Pancreas (tissue), 10 donors: ENCODE data around the gene CCDC187. TPM values are rescaled to one million over a fixed set of nuclear protein-coding genes. Genes with fewer than 3 reads are reported as not detected.

Experiments used
- ATAC-seq, 4 donors: fragments of 200-7000 bp; cut with Tn5 transposase; one replicate each; pipeline versions ENCODE4 v1.8.0 to v1.9.1; 2020; ENCODE audit warnings: mild to moderate bottlenecking in 4 of 4, moderate library complexity in 4 of 4
- DNase-seq, 6 donors: peaks; one replicate each; pipeline ENCODE4 v3.0.0-alpha.2; 2020
- FAIRE-seq: peaks from 2 replicates; lab custom pipeline; 2012; peaks lifted over from hg19 to GRCh38; lab: Jason Lieb, UNC
- H3K27ac ChIP-seq, 4 donors: fragments of 200-600 bp; sonication (generic); 1 replicate in 3 of 4; 2 replicates in 1 of 4; pipeline versions ENCODE4 v1.5.0 to v1.8.0; 2020
- H3K27me3 ChIP-seq, 4 donors: fragments of 200-600 bp; one replicate each; pipeline ENCODE4 v1.8.0; 2021
- H3K36me3 ChIP-seq, 3 donors: fragments of 200-600 bp; sonication (generic) in 1 of 3; one replicate each; pipeline versions ENCODE4 v1.5.0 to v1.8.0; 2020 to 2021
- H3K4me1 ChIP-seq, 3 donors: fragments of 200-600 bp; one replicate each; pipeline ENCODE4 v1.8.0; 2021
- H3K4me3 ChIP-seq, 4 donors: fragments of 200-600 bp; sonication (generic) in 2 of 4; one replicate each; pipeline versions ENCODE4 v1.5.0 to v1.8.0; 2020 to 2021
- H3K9me3 ChIP-seq, 4 donors: fragments of 200-600 bp; one replicate each; pipeline ENCODE4 v1.8.0; 2021
- WGBS, 2 donors: extraction: QIAGEN DNeasy Blood & Tissue Kit; methylation state at CpG; one replicate each; pipeline ENCODE4 v1.1.7; 2013; 5-methylcytosine and 5-hydroxymethylcytosine counted together
- intact Hi-C, 3 donors: fragments of 100-400 bp; cut with DNase I; formaldehyde crosslinking; loops; one replicate each; pipeline versions ENCODE4 v1.11.1 to v1.14.2; 2022
- polyA plus RNA-seq, 2 donors: library from polyadenylated mRNA; stranded (reverse); fragments of 200-250 nt; gene quantifications; one replicate each; pipeline ENCODE4 v1.2.3, GENCODE V29; 2013
- total RNA-seq, 6 donors: library from RNA; stranded (reverse); fragmentation: NEBNext Ultra II Directional in 4 of 6; extraction: Animal tissue kit (Norgen Biotek cat#: 25700) in 4 of 6; gene quantifications; one replicate each; pipeline versions ENCODE4 v1.2.1 to v1.2.4, GENCODE V29; 2021 to 2023
- TF ChIP-seq, protein P1 (sequence below), 4 donors: fragments of 200-600 bp; sonication (generic) in 3 of 4; IDR thresholded peaks; one replicate each; pipeline versions ENCODE4 v1.5.0 to v1.8.0; 2021; ENCODE audit warnings: antibody characterized with exemption in 4 of 4
- donor health status: healthy with polysubstance abuse.
- donor health status: DM: no; HTN: no; CAD: no; lungs with moderate emphysema.
- donor health status: DM: no; HTN: no; CAD: no.
- donor health status: control.
- donor health status: control.
- donor health status: Bipolar disorder and iron deficiency.
- donor health status: DM: yes; HTN: yes; CAD: no.
- donor health status: DM: no; HTN: no; CAD: no.
- donor health status: DM: no; HTN: no; CAD: no.
- donor health status: DM: yes; HTN: yes; CAD: no.

CCDC187 gene
- total and polyA plus RNA-seq, 8 donors: 0.14 to 2.6 (median 0.43) TPM

DNA sequence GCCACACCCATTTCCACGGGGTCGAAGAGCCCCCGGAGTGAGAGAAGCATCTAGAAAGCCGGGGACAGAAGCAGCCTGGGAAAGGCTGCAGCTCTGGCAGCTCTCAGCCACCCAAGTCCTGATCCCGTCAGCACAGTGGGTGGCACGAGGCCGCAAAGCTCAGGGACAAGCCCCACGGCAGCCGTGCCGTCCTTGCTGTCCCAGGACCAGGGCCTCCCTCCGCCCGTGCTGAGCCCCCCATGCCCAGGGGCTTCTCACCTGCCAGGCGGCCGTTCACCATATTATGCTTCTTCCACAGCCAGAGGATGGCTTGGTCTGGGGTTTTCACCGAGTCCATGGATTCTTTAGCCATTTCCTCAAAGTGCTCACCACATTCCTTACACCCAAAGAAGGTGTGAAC, 92.9 kb downstream of the CCDC187 start:
- H3K9me3 ChIP-seq: no peaks in the 10 kb centered on the region
- intact Hi-C loops: no loop called here
- 89 to 90% methylated on average over 15 of the region's 15 CpGs for WGBS, 2 donors
- H3K36me3 ChIP-seq: peaks cover 0 to 38% (median 2%) of the 10 kb centered on the region in 3 donors
- no peak overlapping the region for H3K4me3 ChIP-seq
- H3K4me1 ChIP-seq: no peaks in the 10 kb centered on the region
- TF ChIP-seq, protein P1, sequence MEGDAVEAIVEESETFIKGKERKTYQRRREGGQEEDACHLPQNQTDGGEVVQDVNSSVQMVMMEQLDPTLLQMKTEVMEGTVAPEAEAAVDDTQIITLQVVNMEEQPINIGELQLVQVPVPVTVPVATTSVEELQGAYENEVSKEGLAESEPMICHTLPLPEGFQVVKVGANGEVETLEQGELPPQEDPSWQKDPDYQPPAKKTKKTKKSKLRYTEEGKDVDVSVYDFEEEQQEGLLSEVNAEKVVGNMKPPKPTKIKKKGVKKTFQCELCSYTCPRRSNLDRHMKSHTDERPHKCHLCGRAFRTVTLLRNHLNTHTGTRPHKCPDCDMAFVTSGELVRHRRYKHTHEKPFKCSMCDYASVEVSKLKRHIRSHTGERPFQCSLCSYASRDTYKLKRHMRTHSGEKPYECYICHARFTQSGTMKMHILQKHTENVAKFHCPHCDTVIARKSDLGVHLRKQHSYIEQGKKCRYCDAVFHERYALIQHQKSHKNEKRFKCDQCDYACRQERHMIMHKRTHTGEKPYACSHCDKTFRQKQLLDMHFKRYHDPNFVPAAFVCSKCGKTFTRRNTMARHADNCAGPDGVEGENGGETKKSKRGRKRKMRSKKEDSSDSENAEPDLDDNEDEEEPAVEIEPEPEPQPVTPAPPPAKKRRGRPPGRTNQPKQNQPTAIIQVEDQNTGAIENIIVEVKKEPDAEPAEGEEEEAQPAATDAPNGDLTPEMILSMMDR (IDR thresholded peaks at IDR 0.05): no peak
- DNase-seq (no peak), FAIRE-seq (no peak), ATAC-seq (no peak)
- H3K27ac ChIP-seq: no peak overlapping the region
- H3K27me3 ChIP-seq: no peaks in the 10 kb centered on the region

- Histone ChIP-seq H3K36me3 (peaks cover 0 to 31% (median 2%) of the 10 kb centered on the region in 3 donors), H3K4me3 (no peak overlapping the region), H3K27ac (no peak overlapping the region), H3K9me3 (no peaks in the 10 kb centered on the region), H3K27me3 (peaks cover 0 to 2% (median 0%) of the 10 kb centered on the region in 4 donors), H3K4me1 (no peaks in the 10 kb centered on the region)
- no peak for FAIRE-seq
- TF ChIP-seq, protein P1 (IDR thresholded peaks at IDR 0.05): no peak
- no peak for ATAC-seq
- WGBS, 2 donors: 96 to 98% methylated on average over 15 to 16 of the region's 16 CpGs
- DNase-seq: no peak
- intact Hi-C loops: no loop called here
Observed at GRCh38 chr9:136210276-136210675, 93.6 kb downstream of the CCDC187 start.

DNA sequence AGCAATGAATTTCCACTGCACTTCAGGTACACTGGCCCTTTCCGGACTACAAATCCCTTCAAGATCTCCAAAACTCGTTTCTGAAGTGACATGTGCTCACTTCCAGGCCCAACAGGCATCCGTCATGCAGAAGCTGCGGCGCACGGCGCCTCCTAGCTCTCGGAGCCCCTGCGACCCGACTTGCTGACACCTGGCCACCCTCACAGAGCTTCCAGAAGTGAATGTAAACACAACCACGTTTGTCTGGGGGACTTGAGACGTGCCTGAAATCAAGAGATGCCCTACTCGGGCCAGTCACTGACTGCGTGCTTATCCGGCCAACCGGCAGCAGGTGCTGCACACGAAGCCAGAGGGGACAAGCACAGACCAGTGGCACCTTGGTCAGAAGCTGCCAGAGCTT, 94.1 kb downstream of the CCDC187 start:
- no peak for FAIRE-seq
- Histone ChIP-seq H3K27ac (no peak overlapping the region), H3K4me3 (no peak overlapping the region), H3K36me3 (peaks cover 0 to 26% (median 1%) of the 10 kb centered on the region in 3 donors), H3K27me3 (peaks cover 0 to 4% (median under 1%) of the 10 kb centered on the region in 4 donors), H3K4me1 (no peaks in the 10 kb centered on the region), H3K9me3 (no peaks in the 10 kb centered on the region)
- intact Hi-C loops: no loop called here
- DNase-seq: no peak
- ATAC-seq: no peak
- 82 to 83% methylated on average over 17 of the region's 17 CpGs for WGBS, 2 donors
- TF ChIP-seq, protein P1 (IDR thresholded peaks at IDR 0.05): no peak

- peak in 1 of 6 donors; percentile 53 for DNase-seq
- no peaks in the 10 kb centered on the region for H3K9me3 ChIP-seq
- no peak overlapping the region for H3K27ac ChIP-seq
- intact Hi-C loops: no loop called here
- peaks cover 0 to 20% (median 0%) of the 10 kb centered on the region in 3 donors for H3K36me3 ChIP-seq
- 94 to 97% methylated on average over 17 of the region's 17 CpGs for WGBS, 2 donors
- no peak for FAIRE-seq
- H3K4me1 ChIP-seq: no peaks in the 10 kb centered on the region
- no peak overlapping the region for H3K4me3 ChIP-seq
- TF ChIP-seq, protein P1 (IDR thresholded peaks at IDR 0.05): no peak
- H3K27me3 ChIP-seq: peaks cover 0 to 8% (median 2%) of the 10 kb centered on the region in 4 donors
- ATAC-seq: no peak
Observed at GRCh38 chr9:136209232-136209631, 94.7 kb downstream of the CCDC187 start.

GRCh38 chr9:136208675-136209074, 95.2 kb downstream of the CCDC187 start:
- no peak overlapping the region for H3K27ac ChIP-seq
- WGBS, 2 donors: 90 to 94% methylated on average over 17 of the region's 17 CpGs
- no peak overlapping the region for H3K4me3 ChIP-seq
- no peak for FAIRE-seq
- no peak for DNase-seq
- H3K4me1 ChIP-seq: no peaks in the 10 kb centered on the region
- no peaks in the 10 kb centered on the region for H3K9me3 ChIP-seq
- intact Hi-C loops: no loop called here
- H3K36me3 ChIP-seq: peaks cover 0 to 15% (median 0%) of the 10 kb centered on the region in 3 donors
- H3K27me3 ChIP-seq: peaks cover 0 to 8% (median 2%) of the 10 kb centered on the region in 4 donors
- TF ChIP-seq, protein P1 (IDR thresholded peaks at IDR 0.05): no peak
- ATAC-seq: no peak
